ENCODE data around the gene RNU1-3.
"Not testable (repeated sequence)": the region's sequence is repeated elsewhere in the genome, so short reads cannot be mapped to it uniquely, and the experiment has no call there.

Gene RNU1-3

GRCh38 chr1:16623812-16624719 is 42.7 kb downstream of the RNU1-3 start:
- DNase-seq, result peak in 1 of 2 donors; percentile 19
- not testable (repeated sequence) for H3K4me3 Mint-ChIP-seq, H3K27me3 Mint-ChIP-seq, ATAC-seq, H3K9me3 Mint-ChIP-seq, H3K4me1 Mint-ChIP-seq, H3K27ac Mint-ChIP-seq

GRCh38 chr1:16623337-16623736 is 43.4 kb downstream of the RNU1-3 start:
- not testable (repeated sequence) for DNase-seq, ATAC-seq, H3K9me3 Mint-ChIP-seq, H3K27me3 Mint-ChIP-seq, H3K27ac Mint-ChIP-seq, H3K4me1 Mint-ChIP-seq, H3K4me3 Mint-ChIP-seq

GRCh38 chr1:16621681-16622315 is 45.0 kb downstream of the RNU1-3 start:
- H3K27ac Mint-ChIP-seq, H3K4me1 Mint-ChIP-seq, ATAC-seq, DNase-seq, H3K9me3 Mint-ChIP-seq, H3K27me3 Mint-ChIP-seq, H3K4me3 Mint-ChIP-seq: not testable (repeated sequence)

- no peaks in the 10 kb centered on the region for H3K4me1 Mint-ChIP-seq
- H3K27me3 Mint-ChIP-seq, result no peaks in the 10 kb centered on the region
- no peak overlapping the region for H3K4me3 Mint-ChIP-seq
- DNase-seq, result no peak
- no peaks in the 10 kb centered on the region for H3K9me3 Mint-ChIP-seq
- no peak for ATAC-seq
- no peak overlapping the region for H3K27ac Mint-ChIP-seq
Measured at GRCh38 chr1:16621300-16621658, 45.5 kb downstream of the RNU1-3 start.

GRCh38 chr1:16619803-16620501 is 46.8 kb downstream of the RNU1-3 start:
- not testable (repeated sequence) for ATAC-seq
- DNase-seq, result peak in 1 of 2 donors; percentile 14

GRCh38 chr1:16618719-16619118 is 48.0 kb downstream of the RNU1-3 start:
- H3K9me3 Mint-ChIP-seq, result no peaks in the 10 kb centered on the region
- DNase-seq (no peak), ATAC-seq (no peak)
- no peaks in the 10 kb centered on the region for H3K27me3 Mint-ChIP-seq
- H3K27ac Mint-ChIP-seq, result no peak overlapping the region
- no peak overlapping the region for H3K4me3 Mint-ChIP-seq
- H3K4me1 Mint-ChIP-seq, result no peaks in the 10 kb centered on the region

More at GRCh38 chr1:16619803-16620501, 46.8 kb downstream of the RNU1-3 start:
- not testable (repeated sequence) for H3K4me3 Mint-ChIP-seq, H3K27me3 Mint-ChIP-seq, H3K4me1 Mint-ChIP-seq, H3K9me3 Mint-ChIP-seq, H3K27ac Mint-ChIP-seq

- Mint-ChIP-seq H3K9me3 (no peaks in the 10 kb centered on the region), H3K27ac (no peak overlapping the region), H3K4me1 (no peaks in the 10 kb centered on the region), H3K27me3 (no peaks in the 10 kb centered on the region), H3K4me3 (no peak overlapping the region)
- no peak for ATAC-seq
- no peak for DNase-seq
Measured at GRCh38 chr1:16617778-16618580, 48.8 kb downstream of the RNU1-3 start.

- Mint-ChIP-seq H3K27ac (no peak overlapping the region), H3K4me3 (no peak overlapping the region), H3K4me1 (no peaks in the 10 kb centered on the region), H3K27me3 (no peaks in the 10 kb centered on the region), H3K9me3 (no peaks in the 10 kb centered on the region)
- ATAC-seq (no peak), DNase-seq (no peak)
Measured at GRCh38 chr1:16617114-16617631, 49.6 kb downstream of the RNU1-3 start.

Data from stimulated activated naive CD8-positive, alpha-beta T cell treated with anti-CD3 and anti-CD28 coated beads, Interleukin-15, amount 100 ng/mL, for 72 hours (primary cell).